ENCODE data around the gene AGAP3.

AGAP3 gene

DNA sequence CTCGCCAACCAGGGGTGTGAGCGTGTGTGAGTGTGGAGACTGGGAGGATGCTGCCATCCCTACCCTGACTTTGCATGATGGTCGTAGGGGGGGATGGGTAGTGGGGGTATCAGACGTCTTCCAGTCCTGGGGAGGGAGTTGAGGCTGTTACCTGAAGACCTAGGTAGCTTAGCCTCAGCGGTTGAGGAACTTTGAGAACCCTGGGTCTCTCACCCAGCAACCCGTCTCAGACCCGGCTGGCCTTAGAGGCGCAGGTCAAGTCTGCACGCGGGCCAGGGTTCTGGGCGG is 24.2 kb upstream of the AGAP3 start:
- ChIA-PET POLR2A (interaction anchor here (0.6 kb wide), 1 partner anchor 24 kb away, joined by 3 read pairs; the partner anchor contains the start of gene AGAP3), CTCF (interaction anchor here (0.8 to 2.5 kb wide), 3 partner anchors 14 to 49 kb away, joined by 4 to 7 read pairs (median 4); no protein-coding TSS in a partner anchor)
- DNase-seq (ENCODE audit: extremely low spot score), result no peak
- TF ChIP-seq, protein P1, sequence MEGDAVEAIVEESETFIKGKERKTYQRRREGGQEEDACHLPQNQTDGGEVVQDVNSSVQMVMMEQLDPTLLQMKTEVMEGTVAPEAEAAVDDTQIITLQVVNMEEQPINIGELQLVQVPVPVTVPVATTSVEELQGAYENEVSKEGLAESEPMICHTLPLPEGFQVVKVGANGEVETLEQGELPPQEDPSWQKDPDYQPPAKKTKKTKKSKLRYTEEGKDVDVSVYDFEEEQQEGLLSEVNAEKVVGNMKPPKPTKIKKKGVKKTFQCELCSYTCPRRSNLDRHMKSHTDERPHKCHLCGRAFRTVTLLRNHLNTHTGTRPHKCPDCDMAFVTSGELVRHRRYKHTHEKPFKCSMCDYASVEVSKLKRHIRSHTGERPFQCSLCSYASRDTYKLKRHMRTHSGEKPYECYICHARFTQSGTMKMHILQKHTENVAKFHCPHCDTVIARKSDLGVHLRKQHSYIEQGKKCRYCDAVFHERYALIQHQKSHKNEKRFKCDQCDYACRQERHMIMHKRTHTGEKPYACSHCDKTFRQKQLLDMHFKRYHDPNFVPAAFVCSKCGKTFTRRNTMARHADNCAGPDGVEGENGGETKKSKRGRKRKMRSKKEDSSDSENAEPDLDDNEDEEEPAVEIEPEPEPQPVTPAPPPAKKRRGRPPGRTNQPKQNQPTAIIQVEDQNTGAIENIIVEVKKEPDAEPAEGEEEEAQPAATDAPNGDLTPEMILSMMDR (IDR thresholded peaks at IDR 0.05; ENCODE audit: control extremely low read depth, extremely low read depth, low read depth, missing control alignments), result no peak

DNA sequence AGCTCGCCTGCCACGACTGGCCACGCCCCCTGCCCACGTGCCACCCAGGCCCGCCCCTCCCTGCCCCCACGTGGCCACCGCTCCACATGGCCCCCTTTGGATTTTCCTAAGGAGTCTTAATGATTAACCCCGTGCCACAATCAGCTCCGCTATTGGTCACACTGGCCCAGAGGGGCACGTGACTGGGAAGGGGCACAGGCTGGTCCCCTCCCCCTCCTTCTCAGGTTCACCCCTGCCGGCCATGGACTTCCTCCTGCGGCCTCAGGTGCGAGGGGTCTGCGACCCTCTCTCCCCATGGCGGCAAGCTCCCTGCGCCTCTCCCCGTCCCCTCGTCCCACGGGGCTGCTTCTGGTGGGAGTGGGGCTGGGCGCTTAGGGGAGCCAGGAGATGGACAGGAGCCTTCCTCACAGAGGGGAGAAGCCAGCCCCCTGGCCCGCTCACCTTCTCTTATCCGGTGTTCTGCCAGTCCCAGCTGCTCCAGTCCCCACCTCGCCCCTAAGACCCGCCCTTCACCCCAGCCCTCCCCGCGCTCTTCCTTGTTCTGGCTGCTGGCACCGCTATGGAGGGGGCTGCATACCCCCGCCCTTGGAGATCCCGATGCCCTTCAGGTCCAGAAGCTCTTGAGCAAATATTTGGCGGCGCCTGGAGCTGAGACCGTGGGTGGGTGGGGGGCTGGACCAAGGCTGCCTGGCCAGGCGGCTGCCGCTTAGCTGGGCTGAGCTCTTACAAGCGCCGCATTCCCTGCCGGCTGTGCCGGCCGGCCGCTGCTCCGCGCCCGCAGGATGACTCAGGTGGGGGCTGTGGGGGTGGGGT is 23.7 kb upstream of the AGAP3 start:
- CTCF ChIA-PET, result interaction anchor here (0.8 to 2.5 kb wide), 3 partner anchors 14 to 49 kb away, joined by 4 to 7 read pairs (median 4); no protein-coding TSS in a partner anchor
- POLR2A ChIA-PET, result interaction anchor here (0.6 kb wide), 1 partner anchor 23 kb away, joined by 3 read pairs; the partner anchor contains the start of gene AGAP3
- no peak for DNase-seq (ENCODE audit: extremely low spot score)
- TF ChIP-seq, protein P1 (IDR thresholded peaks at IDR 0.05; ENCODE audit: control extremely low read depth, extremely low read depth, low read depth, missing control alignments), result no peak

DNA sequence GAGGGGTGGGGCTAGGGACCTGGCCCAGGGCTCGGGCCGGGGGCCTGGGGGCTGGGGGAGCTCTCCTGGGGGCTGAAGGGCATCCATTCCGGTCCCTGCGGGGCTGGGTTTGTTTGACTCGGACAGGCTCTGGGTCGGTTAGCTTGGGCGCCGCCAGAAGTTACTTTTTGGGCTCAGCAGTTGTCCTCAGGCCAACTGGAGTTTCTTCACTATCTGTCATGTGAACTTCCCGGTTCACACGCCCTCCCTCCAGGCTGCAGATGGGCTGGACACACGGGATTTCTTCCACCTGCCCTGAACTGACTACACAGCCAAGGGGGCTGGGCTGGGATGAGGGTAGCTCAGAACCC is 23.1 kb upstream of the AGAP3 start:
- TF ChIP-seq, protein P1 (IDR thresholded peaks at IDR 0.05; ENCODE audit: control extremely low read depth, extremely low read depth, low read depth, missing control alignments), result no peak
- DNase-seq (ENCODE audit: extremely low spot score), result no peak
- ChIA-PET POLR2A (no interaction called here), CTCF (interaction anchor here (2.5 kb wide), 1 partner anchor 13 kb away, joined by 7 read pairs; no protein-coding TSS in a partner anchor)

DNA sequence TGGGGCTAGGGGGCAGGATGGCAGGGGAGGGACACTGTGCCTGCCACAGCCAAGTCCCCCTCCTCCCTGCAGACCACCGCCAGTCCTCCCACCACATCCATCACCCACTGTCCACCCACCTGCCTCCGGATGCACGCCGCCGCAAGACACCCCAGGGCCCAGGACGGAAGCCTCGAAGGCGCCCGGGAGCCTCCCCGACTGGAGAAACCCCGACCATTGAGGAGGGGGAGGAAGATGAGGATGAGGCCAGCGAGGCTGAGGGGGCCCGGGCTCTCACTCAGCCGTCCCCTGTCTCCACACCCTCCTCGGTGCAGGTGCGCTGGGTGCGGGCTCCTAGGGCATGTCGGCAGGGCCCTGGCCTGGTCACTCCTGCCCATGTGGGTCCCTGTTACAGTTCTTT is 21.8 kb upstream of the AGAP3 start:
- POLR2A ChIA-PET, result no interaction called here
- TF ChIP-seq, protein P1 (IDR thresholded peaks at IDR 0.05; ENCODE audit: control extremely low read depth, extremely low read depth, low read depth, missing control alignments), result no peak
- CTCF ChIA-PET, result no interaction called here
- DNase-seq (ENCODE audit: extremely low spot score), result no peak

DNA sequence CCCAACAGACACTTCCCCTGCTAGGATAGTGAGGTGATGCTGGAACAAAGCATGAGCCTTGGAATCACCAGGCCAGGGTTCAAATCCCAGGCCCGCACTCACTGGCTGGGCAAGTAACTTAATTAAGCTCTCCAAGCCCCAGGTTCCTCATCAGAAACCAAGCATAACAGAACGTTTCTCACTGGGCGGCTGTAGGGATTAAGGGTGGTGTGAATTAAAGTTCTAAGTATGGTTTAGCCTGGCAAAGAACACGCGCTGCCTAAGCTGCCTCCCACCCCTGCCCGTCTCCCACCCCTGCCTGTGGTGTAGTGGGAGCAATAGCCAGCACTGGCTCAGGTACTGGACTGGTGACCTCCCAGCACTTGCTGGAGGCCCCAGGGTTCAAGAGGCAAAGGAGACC is 21.3 kb upstream of the AGAP3 start:
- TF ChIP-seq, protein P1 (IDR thresholded peaks at IDR 0.05; ENCODE audit: control extremely low read depth, extremely low read depth, low read depth, missing control alignments), result no peak
- ChIA-PET CTCF (no interaction called here), POLR2A (no interaction called here)
- no peak for DNase-seq (ENCODE audit: extremely low spot score)

DNA sequence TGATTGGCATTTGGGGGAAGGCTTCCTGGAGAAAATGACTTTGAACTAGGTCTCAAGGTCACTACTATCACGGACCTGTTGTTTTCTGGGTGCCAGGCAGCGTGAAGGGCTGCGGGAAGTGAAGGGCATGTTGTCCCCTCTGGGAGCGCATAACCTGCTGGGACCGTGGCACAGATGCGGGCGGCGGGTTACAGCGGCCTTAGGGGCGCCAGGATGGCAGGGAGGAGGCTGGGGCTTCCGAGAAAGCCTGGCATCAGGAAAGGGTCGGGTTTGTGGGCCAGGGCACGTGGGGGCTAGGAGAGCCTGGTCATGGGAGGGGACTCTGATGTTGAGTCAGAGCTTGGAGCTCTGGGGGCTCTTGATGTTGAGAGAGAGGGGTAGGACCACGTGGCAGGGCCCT is 20.8 kb upstream of the AGAP3 start:
- TF ChIP-seq, protein P1 (IDR thresholded peaks at IDR 0.05; ENCODE audit: control extremely low read depth, extremely low read depth, low read depth, missing control alignments), result no peak
- POLR2A ChIA-PET, result interaction anchor here (0.6 kb wide), 1 partner anchor 1066 kb away, joined by 3 read pairs; no protein-coding TSS in a partner anchor
- no peak for DNase-seq (ENCODE audit: extremely low spot score)
- CTCF ChIA-PET, result no interaction called here

All from GM10248 (cell line).